ENCODE measurements around the gene SKIL. TPM values are rescaled to one million over a fixed set of nuclear protein-coding genes. Genes with fewer than 3 reads are reported as not detected.
A peak's percentile ranks its signal among the peaks of the same experiment; 100 is the strongest.

Gene SKIL
- total RNA-seq, 1 experiment from 2014 or later: 15.1 TPM

GRCh38 chr3:170383567-170383966, 26.1 kb downstream of the SKIL start:
- BruUV-seq (replicated peaks): no TSS peak
- Histone ChIP-seq H3K4me3 (replicated peaks in 1 of 2; ENCODE audit: low read depth in 1 of 2, low read length in 2 of 2) (no peak overlapping the region), H3K27ac (ENCODE audit: low read depth, low read length) (no peak overlapping the region), H3K4me2 (ENCODE audit: low read length) (no peak overlapping the region), H3K36me3 (ENCODE audit: control insufficient read depth in 1 of 2, insufficient read depth in 2 of 2, low read length in 2 of 2) (no peaks in the 10 kb centered on the region), H3K9me3 (ENCODE audit: control insufficient read depth in 1 of 2, insufficient read depth in 1 of 2, low read depth in 1 of 2, low read length in 2 of 2) (no peaks in the 10 kb centered on the region), H3K9ac (ENCODE audit: low read length) (no peak overlapping the region), H3K4me1 (ENCODE audit: control insufficient read depth in 1 of 2, insufficient read depth in 2 of 2, low read length in 2 of 2) (no peaks in the 10 kb centered on the region), H4K20me1 (ENCODE audit: insufficient read depth) (no peaks in the 10 kb centered on the region), H3K79me2 (ENCODE audit: insufficient read depth, low read length) (no peaks in the 10 kb centered on the region), H3K9me2 (ENCODE audit: insufficient read depth) (no peaks in the 10 kb centered on the region), H2AFZ (ENCODE audit: low read depth, low read length, poor library complexity, severe bottlenecking) (no peak overlapping the region), H3K27me3 (ENCODE audit: insufficient read depth, low read length) (no peaks in the 10 kb centered on the region)
- DNase-seq (ENCODE audit: low read depth, low spot score): no peak
- RAD21 ChIA-PET (ENCODE audit: low non-redundant PET in 1 of 2, low total read pairs in 2 of 2, uncharacterized antibody in 2 of 2, unreplicated experiment in 2 of 2): no interaction called here
- intact Hi-C loops (cut with micrococcal nuclease): no loop called here
- CTCF ChIA-PET: interaction anchor here (1.5 kb wide), 1 partner anchor 428 kb away, joined by 3 read pairs; no protein-coding TSS in a partner anchor
- ATAC-seq: peak; percentile 42; the same call in 1 of the 2 replicates
- POLR2A ChIA-PET: no interaction called here
- TF ChIP-seq POLR2A (IDR thresholded peaks at IDR 0.05; ENCODE audit: borderline replicate concordance, extremely low read depth, insufficient read depth, insufficient read length): no peak
- TF ChIP-seq EZH2 (IDR thresholded peaks at IDR 0.05): no peak
- no peak for TF ChIP-seq FOSL1 (IDR thresholded peaks at IDR 0.05; ENCODE audit: low read depth)
- TF ChIP-seq JUND (IDR thresholded peaks at IDR 0.05): no peak
- TF ChIP-seq MAX (IDR thresholded peaks at IDR 0.05): no peak
- TF ChIP-seq ATF3 (IDR thresholded peaks at IDR 0.05): no peak
- TF ChIP-seq CTCF (IDR thresholded peaks at IDR 0.05 in 2 of 3, conservative IDR thresholded peaks at IDR 0.05 in 1 of 3; ENCODE audit: borderline replicate concordance in 1 of 3, insufficient read depth in 1 of 3, low read depth in 2 of 3, low read length in 2 of 3): no peak
- TF ChIP-seq ELF1 (IDR thresholded peaks at IDR 0.05; ENCODE audit: borderline replicate concordance, low read depth): no peak
- no peak for TF ChIP-seq ZBTB33 (IDR thresholded peaks at IDR 0.05; ENCODE audit: extremely low read depth, insufficient replicate concordance, low read length)
- TF ChIP-seq RAD21 (IDR thresholded peaks at IDR 0.05; ENCODE audit: low read depth): no peak
